SU-DHL-6 (cell line): ENCODE measurements around the gene CST5.

Experiments
- H2AFZ ChIP-seq: fragments of 200-600 bp; sonication (generic); 2 replicates; pipeline ENCODE4 v1.6.1; 2014; ENCODE audit warnings: low read depth, mild to moderate bottlenecking, moderate library complexity, mixed read lengths, antibody characterized with exemption, low read length; ENCODE audit not compliant: severe bottlenecking
- H3F3A ChIP-seq: fragments of 200-600 bp; shearing (Covaris generic); 2 replicates; pipeline ENCODE4 v1.6.0; 2016; ENCODE audit warnings: antibody characterized with exemption, mild to moderate bottlenecking; ENCODE audit not compliant: insufficient read depth
- H3K27ac ChIP-seq: fragments of 200-600 bp; sonication (generic); 2 replicates; pipeline ENCODE4 v1.5.1; 2016; ENCODE audit warnings: low read depth, mild to moderate bottlenecking, low read length, moderate library complexity, mixed read lengths
- H3K27me3 ChIP-seq: fragments of 200-600 bp; sonication (generic), shearing (Covaris generic); 2 replicates; pipeline ENCODE4 v1.6.0; 2014; ENCODE audit warnings: mild to moderate bottlenecking, low read length
- H3K36me3 ChIP-seq: fragments of 200-600 bp; sonication (generic); 2 replicates; pipeline ENCODE4 v1.6.1; 2014; ENCODE audit warnings: mild to moderate bottlenecking, low read length, mixed read lengths
- H3K4me2 ChIP-seq: fragments of 300-600, 200-600 bp; shearing (Covaris generic), sonication (generic); 2 replicates; pipeline ENCODE4 v1.6.0; 2014; ENCODE audit warnings: low read length, low read depth, mild to moderate bottlenecking; ENCODE audit not compliant: poor library complexity, severe bottlenecking
- H3K4me3 ChIP-seq: fragments of 200-600 bp; sonication (generic); 2 replicates; pipeline ENCODE4 v1.5.1; 2014; ENCODE audit warnings: antibody characterized with exemption, low read length, mild to moderate bottlenecking, mixed read lengths; ENCODE audit not compliant: insufficient read depth, poor library complexity, severe bottlenecking
- H3K79me2 ChIP-seq: fragments of 200-600 bp; sonication (generic); 2 replicates; pipeline ENCODE4 v1.6.1; 2014; ENCODE audit warnings: mild to moderate bottlenecking, low read length, moderate library complexity; ENCODE audit not compliant: insufficient read depth
- H3K9ac ChIP-seq: fragments of 200-600 bp; sonication (generic); 2 replicates; pipeline ENCODE4 v1.7.0; 2014; ENCODE audit warnings: mild to moderate bottlenecking, low read length
- H3K9me2 ChIP-seq: fragments of 200-600 bp; sonication (generic); replicated peaks from 2 replicates; pipeline ENCODE4 v1.6.1; 2014; ENCODE audit warnings: low read length; ENCODE audit not compliant: insufficient read depth
- H3K9me3 ChIP-seq: fragments of 200-600 bp; sonication (generic); 2 replicates; pipeline ENCODE4 v1.6.1; 2014; ENCODE audit warnings: low read length, mixed read lengths; ENCODE audit not compliant: insufficient read depth
- H4K20me1 ChIP-seq: fragments of 200-600 bp; sonication (generic); 2 replicates; pipeline ENCODE4 v1.6.1; 2014; ENCODE audit warnings: low read depth, mild to moderate bottlenecking, antibody characterized with exemption, low read length, moderate library complexity, mixed read lengths
- CTCF ChIP-seq: fragments of 200-600 bp; sonication (generic); IDR thresholded peaks from one replicate; pipeline ENCODE4 v1.5.1; 2017; ENCODE audit warnings: antibody characterized with exemption, mild to moderate bottlenecking, low read length, moderate library complexity; ENCODE audit not compliant: insufficient read depth, poor library complexity, severe bottlenecking
- EZH2phosphoT487 ChIP-seq: fragments of 200-600 bp; sonication (generic), shearing (Covaris generic); conservative IDR thresholded peaks from 2 replicates; pipeline ENCODE4 v1.6.1; 2018; ENCODE audit warnings: mild to moderate bottlenecking, antibody characterized with exemption, low read length, moderate library complexity, mixed read lengths

CST5 gene

GRCh38 chr20:23875606-23876237, 3.8 kb downstream of the CST5 start:
- TF ChIP-seq EZH2phosphoT487 (no peak), CTCF (no peak)
- H3K27ac ChIP-seq = no peak overlapping the region

GRCh38 chr20:23874747-23875146, 4.8 kb downstream of the CST5 start:
- Histone ChIP-seq H3F3A (no peaks in the 10 kb centered on the region), H3K9ac (no peak overlapping the region), H3K9me2 (no peaks in the 10 kb centered on the region), H3K27ac (no peak overlapping the region), H4K20me1 (no peaks in the 10 kb centered on the region), H3K27me3 (no peaks in the 10 kb centered on the region), H3K4me3 (no peak overlapping the region), H3K9me3 (no peaks in the 10 kb centered on the region), H3K79me2 (no peaks in the 10 kb centered on the region), H3K36me3 (no peaks in the 10 kb centered on the region), H3K4me2 (no peak overlapping the region), H2AFZ (no peak overlapping the region)
- TF ChIP-seq EZH2phosphoT487 (no peak), CTCF (no peak)

More at GRCh38 chr20:23875606-23876237, 3.8 kb downstream of the CST5 start:
- Histone ChIP-seq H2AFZ (no peak overlapping the region), H3F3A (no peaks in the 10 kb centered on the region), H3K27me3 (no peaks in the 10 kb centered on the region), H3K9ac (no peak overlapping the region), H3K36me3 (no peaks in the 10 kb centered on the region), H3K9me3 (no peaks in the 10 kb centered on the region), H3K4me2 (no peak overlapping the region), H3K4me3 (no peak overlapping the region), H3K79me2 (no peaks in the 10 kb centered on the region), H4K20me1 (no peaks in the 10 kb centered on the region), H3K9me2 (no peaks in the 10 kb centered on the region)

- Histone ChIP-seq H2AFZ (no peak overlapping the region), H3K9me2 (no peaks in the 10 kb centered on the region), H3K27ac (no peak overlapping the region), H3K4me2 (no peak overlapping the region), H3K9ac (no peak overlapping the region), H3K79me2 (no peaks in the 10 kb centered on the region), H4K20me1 (no peaks in the 10 kb centered on the region), H3F3A (no peaks in the 10 kb centered on the region), H3K27me3 (no peaks in the 10 kb centered on the region), H3K36me3 (no peaks in the 10 kb centered on the region), H3K4me3 (no peak overlapping the region), H3K9me3 (no peaks in the 10 kb centered on the region)
- no peak for TF ChIP-seq EZH2phosphoT487
- no peak for TF ChIP-seq CTCF
Measured at GRCh38 chr20:23873370-23874015, 6.1 kb downstream of the CST5 start.
